ENCODE measurements around the gene DOCK4.

Gene DOCK4

GRCh38 chr7:111883241-111883640 is 323.0 kb downstream of the DOCK4 start:
- no peak for DNase-seq

GRCh38 chr7:111878785-111879184 is 327.4 kb downstream of the DOCK4 start:
- no peak for DNase-seq

- no peak for DNase-seq
These were observed 328.3 kb downstream of the DOCK4 start for GRCh38 chr7:111877931-111878330.

- DNase-seq = no peak
These were observed 332.1 kb downstream of the DOCK4 start for GRCh38 chr7:111873963-111874690.

GRCh38 chr7:111873326-111873646 is 332.9 kb downstream of the DOCK4 start:
- DNase-seq = no peak

GRCh38 chr7:111872450-111873325 is 333.5 kb downstream of the DOCK4 start:
- DNase-seq = no peak

GRCh38 chr7:111871283-111871682 is 334.9 kb downstream of the DOCK4 start:
- DNase-seq = no peak

GRCh38 chr7:111869280-111869679 is 336.9 kb downstream of the DOCK4 start:
- no peak for DNase-seq

GRCh38 chr7:111867348-111867931 is 338.8 kb downstream of the DOCK4 start:
- DNase-seq = no peak

- no peak for DNase-seq
These were observed 339.4 kb downstream of the DOCK4 start for GRCh38 chr7:111866787-111867186.

- no peak for DNase-seq
These were observed 340.8 kb downstream of the DOCK4 start for GRCh38 chr7:111865430-111865829.

GRCh38 chr7:111864291-111864976 is 341.8 kb downstream of the DOCK4 start:
- no peak for DNase-seq

- no peak for DNase-seq
These were observed 342.9 kb downstream of the DOCK4 start for GRCh38 chr7:111863269-111863668.

- no peak for DNase-seq
These were observed 346.0 kb downstream of the DOCK4 start for GRCh38 chr7:111860248-111860647.

- no peak for DNase-seq
These were observed 347.9 kb downstream of the DOCK4 start for GRCh38 chr7:111858331-111858730.

GRCh38 chr7:111855842-111856227 is 350.4 kb downstream of the DOCK4 start:
- no peak for DNase-seq

GRCh38 chr7:111855161-111855841 is 350.9 kb downstream of the DOCK4 start:
- DNase-seq = no peak

- DNase-seq = no peak
These were observed 352.8 kb downstream of the DOCK4 start for GRCh38 chr7:111853201-111853990.

- no peak for DNase-seq
These were observed 354.1 kb downstream of the DOCK4 start for GRCh38 chr7:111852081-111852480.

- no peak for DNase-seq
These were observed 359.3 kb downstream of the DOCK4 start for GRCh38 chr7:111846898-111847297.

GRCh38 chr7:111845853-111846252 is 360.3 kb downstream of the DOCK4 start:
- no peak for DNase-seq
